Lower leg skin (tissue), 4 donors: ENCODE data around the gene MPL. TPM values are rescaled to one million over a fixed set of nuclear protein-coding genes. Genes with fewer than 3 reads are reported as not detected.

Experiments used
- DNase-seq, 2 donors: peaks; one replicate each; pipeline ENCODE4 v3.0.0-alpha.2; 2019; ENCODE audit warnings: low spot score in 2 of 2
- H3K4me3 ChIP-seq: fragments of 200-600 bp; sonication (generic); 2 replicates; pipeline ENCODE4 v1.5.1; 2017; ENCODE audit warnings: mild to moderate bottlenecking, low read depth; ENCODE audit not compliant: poor library complexity, severe bottlenecking
- POLR2A ChIP-seq, 2 donors: fragments of 450-650 bp; IDR thresholded peaks; one replicate each; pipeline ENCODE4 v1.6.1; 2016 to 2017; ENCODE audit warnings: antibody characterized with exemption in 2 of 2, mild to moderate bottlenecking in 1 of 2, moderate library complexity in 1 of 2
- WGBS, 2 donors: methylation state at CpG; one replicate each; pipeline ENCODE4 v1.1.5; 2018; 5-methylcytosine and 5-hydroxymethylcytosine counted together
- intact Hi-C: fragments of 100-400 bp; cut with DNase I; formaldehyde crosslinking; loops from one replicate; pipeline ENCODE4 v1.15.0; 2023; ENCODE audit warnings: low total_unique reads
- microRNA-seq, 2 donors: library from miRNA; unstranded; fragments of <30 nt; microRNA quantifications; one replicate each; pipeline ENCODE4, GENCODE V29; 2016; ENCODE audit warnings: borderline replicate concordance in 2 of 2, borderline number of aligned reads in 1 of 2
- total RNA-seq, 4 donors: library from RNA; depleted of rRNA; stranded (reverse); fragments of >200 nt; gene quantifications; one replicate each; pipeline ENCODE4 v1.1.0, GENCODE V29; 2016
- TF ChIP-seq, protein P1 (sequence below), 3 donors: fragments of 450-650 bp; IDR thresholded peaks; one replicate each; pipeline ENCODE4 v1.5.1; 2016; ENCODE audit warnings: antibody characterized with exemption in 3 of 3, mild to moderate bottlenecking in 3 of 3, moderate library complexity in 2 of 3

The MPL gene
- total RNA-seq, 4 donors from 2014 or later: 0.15 TPM; not detected in 3

DNA sequence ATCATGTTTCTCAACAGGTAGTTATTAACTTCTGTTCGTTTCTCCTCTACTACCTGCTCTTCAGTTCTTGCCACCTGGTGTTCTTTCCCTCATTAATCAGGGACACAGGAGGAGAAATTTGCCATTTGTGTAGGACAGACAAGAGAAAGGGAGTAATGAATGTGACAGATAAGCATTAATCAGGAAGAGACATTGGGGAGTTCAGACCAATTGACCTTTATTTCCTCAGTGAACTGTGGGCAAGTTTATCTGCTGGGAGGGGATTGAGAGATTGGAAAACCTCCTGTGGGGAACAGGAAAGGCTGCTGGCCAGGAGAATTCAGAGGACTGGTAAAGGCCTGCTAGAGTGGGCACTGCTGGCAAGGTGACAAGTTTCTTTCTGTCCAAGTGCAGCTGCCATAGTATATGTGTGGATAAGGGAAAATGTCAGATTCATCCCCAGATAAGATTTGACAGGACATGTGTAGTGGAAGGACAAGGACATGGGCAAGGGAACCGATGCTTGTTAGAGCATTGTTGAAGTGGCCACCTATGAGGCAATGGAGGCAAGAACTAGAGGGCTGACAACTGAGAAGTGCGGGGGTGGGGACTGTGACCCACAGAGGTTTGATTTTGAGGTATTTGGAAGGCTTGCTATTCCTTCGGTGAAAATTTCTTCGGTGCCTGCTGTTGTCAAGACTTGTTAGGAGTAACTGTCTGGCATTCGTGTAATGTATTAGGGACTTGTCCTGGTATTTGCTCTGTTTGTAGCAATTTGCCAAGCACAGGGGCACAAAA is 64.7 kb downstream of the MPL start:
- no peak overlapping the region for H3K4me3 ChIP-seq
- DNase-seq: no peak
- TF ChIP-seq, protein P1, sequence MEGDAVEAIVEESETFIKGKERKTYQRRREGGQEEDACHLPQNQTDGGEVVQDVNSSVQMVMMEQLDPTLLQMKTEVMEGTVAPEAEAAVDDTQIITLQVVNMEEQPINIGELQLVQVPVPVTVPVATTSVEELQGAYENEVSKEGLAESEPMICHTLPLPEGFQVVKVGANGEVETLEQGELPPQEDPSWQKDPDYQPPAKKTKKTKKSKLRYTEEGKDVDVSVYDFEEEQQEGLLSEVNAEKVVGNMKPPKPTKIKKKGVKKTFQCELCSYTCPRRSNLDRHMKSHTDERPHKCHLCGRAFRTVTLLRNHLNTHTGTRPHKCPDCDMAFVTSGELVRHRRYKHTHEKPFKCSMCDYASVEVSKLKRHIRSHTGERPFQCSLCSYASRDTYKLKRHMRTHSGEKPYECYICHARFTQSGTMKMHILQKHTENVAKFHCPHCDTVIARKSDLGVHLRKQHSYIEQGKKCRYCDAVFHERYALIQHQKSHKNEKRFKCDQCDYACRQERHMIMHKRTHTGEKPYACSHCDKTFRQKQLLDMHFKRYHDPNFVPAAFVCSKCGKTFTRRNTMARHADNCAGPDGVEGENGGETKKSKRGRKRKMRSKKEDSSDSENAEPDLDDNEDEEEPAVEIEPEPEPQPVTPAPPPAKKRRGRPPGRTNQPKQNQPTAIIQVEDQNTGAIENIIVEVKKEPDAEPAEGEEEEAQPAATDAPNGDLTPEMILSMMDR (IDR thresholded peaks at IDR 0.05): no peak
- no peak for TF ChIP-seq POLR2A (IDR thresholded peaks at IDR 0.05)
- intact Hi-C loops: no loop called here
- 81 to 86% methylated on average over 6 of the region's 6 CpGs for WGBS, 2 donors

Small RNA genes lying within 50 kb of the gene (microRNA-seq; reads per million reads assigned to microRNA genes)
- 1.7 to 3.4 reads per million in 2 donors for gene MIR6734

Other genes with a start within 250 kb of the MPL start
- 10 to 100 TPM; 25.2 to 57.2 (median 43.0) TPM for gene EBNA1BP2, start 165.5 kb upstream of the MPL start, total RNA-seq
- gene CFAP57, start 165.5 kb upstream of the MPL start, total RNA-seq: under 1 TPM; 0.19 to 0.38 (median 0.24) TPM
- gene TMEM125, start 67.8 kb upstream of the MPL start, total RNA-seq: 10 to 100 TPM; 13.6 to 34.5 (median 19.0) TPM
- gene C1orf210, start 52.2 kb upstream of the MPL start, total RNA-seq: 10 to 100 TPM; 16.1 to 28.2 (median 25.4) TPM
- 10 to 100 TPM in 2 of 4 donors, 1 to 10 TPM in 2; 8.8 to 23.3 (median 10.9) TPM for gene TIE1, start 36.8 kb upstream of the MPL start, total RNA-seq
- gene CDC20, start 21.2 kb downstream of the MPL start, total RNA-seq: 10 to 100 TPM in 1 of 4 donors, 1 to 10 TPM in 3; 2.7 to 12.1 (median 6.5) TPM
- 100 to 1,000 TPM; 359 to 592 (median 401) TPM for gene ELOVL1, start 30.2 kb downstream of the MPL start, total RNA-seq
- 10 to 100 TPM; 43.6 to 58.4 (median 50.8) TPM for gene MED8, start 52.0 kb downstream of the MPL start, total RNA-seq
- gene SZT2, start 52.1 kb downstream of the MPL start, total RNA-seq: 10 to 100 TPM; 33.2 to 75.3 (median 42.0) TPM
- 10 to 100 TPM; 35.5 to 39.4 (median 38.0) TPM for gene HYI, start 116.1 kb downstream of the MPL start, total RNA-seq
- gene PTPRF, start 193.1 kb downstream of the MPL start, total RNA-seq: 100 to 1,000 TPM; 204 to 236 (median 231) TPM